Stimulated activated CD8-positive, alpha-beta memory T cell treated with anti-CD3 and anti-CD28 coated beads, Interleukin-12 subunit alpha, Interleukin-12 subunit beta, amount 100 ng/mL, for 24 hours (primary cell): ENCODE data around the gene UBE3C.

Experiments
- DNase-seq: peaks from one replicate; pipeline ENCODE4 v3.0.0-alpha.2; 2020; ENCODE audit errors: extremely low read depth

The UBE3C gene

DNA sequence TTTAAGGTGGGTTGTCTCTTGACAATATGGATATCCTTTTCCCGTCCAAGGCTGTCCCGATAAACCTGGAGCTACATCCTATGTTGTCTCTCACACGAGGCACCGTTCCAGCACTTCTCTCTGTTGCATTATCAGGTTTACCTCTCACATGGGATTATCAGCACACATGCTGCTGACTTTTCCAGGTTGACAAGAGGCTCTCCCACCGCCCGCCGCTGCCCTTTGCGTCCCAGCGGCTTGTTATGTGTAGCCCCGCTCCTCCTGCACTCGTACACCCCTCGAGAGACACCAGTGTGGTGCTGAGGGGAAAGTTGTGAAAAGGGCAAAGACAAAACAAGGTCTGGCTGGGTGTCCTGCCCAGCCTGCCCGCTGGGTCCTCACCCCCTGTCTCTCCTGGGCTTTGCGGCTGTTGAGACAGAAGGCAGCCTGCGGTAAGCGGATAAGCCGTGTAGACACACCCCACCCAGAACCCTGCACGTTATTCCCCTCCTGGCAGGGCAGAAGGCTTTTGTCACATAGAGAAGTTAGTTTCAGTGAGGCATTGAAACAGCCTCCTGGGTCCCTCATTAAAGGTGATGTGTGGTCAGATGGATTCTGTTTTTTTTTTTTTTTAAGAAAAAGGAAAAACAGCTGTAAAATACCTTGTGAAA is 38.7 kb downstream of the UBE3C start:
- DNase-seq, result no peak

DNA sequence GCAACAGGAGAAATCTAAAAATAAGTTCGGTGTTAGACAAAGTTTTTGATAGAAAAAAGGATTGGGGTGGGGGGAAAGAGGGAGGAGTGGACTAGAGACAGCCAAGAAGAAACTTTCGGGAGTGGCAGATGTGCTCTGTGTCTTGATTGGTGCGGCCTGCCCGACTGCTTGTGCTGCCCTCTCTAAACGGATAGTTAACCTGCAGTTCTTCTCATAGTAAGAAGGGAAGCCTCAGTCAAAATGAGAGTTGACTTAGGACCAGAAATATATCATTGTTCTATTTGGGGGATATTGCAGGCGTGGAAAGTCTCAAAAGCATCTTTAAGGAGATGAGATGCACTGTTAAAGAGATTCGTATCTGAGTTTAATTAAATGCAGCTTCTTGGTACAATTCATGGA is 39.3 kb downstream of the UBE3C start:
- no peak for DNase-seq

- DNase-seq, result no peak
Observed at GRCh38 chr7:157183832-157184231, 45.1 kb downstream of the UBE3C start.

- DNase-seq, result no peak
Observed at GRCh38 chr7:157188091-157188665, 49.5 kb downstream of the UBE3C start.

DNA sequence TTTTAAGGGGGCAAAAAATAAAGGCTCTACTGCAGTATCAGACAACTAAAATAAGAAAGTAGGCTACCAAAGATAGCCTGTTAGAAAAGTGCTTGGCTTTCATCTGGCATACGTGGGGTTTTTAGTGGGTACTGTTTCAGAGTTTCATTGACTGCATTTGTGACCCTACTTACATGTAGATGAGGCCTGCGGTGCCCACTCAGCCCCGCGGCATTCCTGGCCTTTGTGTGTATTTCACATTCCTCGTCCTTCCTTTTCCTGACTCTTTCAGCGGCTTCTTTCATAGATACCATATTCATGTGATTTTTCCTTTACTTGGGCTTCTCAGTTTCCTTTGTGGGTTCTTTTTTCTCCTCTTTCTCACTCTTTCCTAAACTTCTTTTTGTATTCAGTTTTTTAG is 50.7 kb downstream of the UBE3C start:
- DNase-seq, result no peak

DNA sequence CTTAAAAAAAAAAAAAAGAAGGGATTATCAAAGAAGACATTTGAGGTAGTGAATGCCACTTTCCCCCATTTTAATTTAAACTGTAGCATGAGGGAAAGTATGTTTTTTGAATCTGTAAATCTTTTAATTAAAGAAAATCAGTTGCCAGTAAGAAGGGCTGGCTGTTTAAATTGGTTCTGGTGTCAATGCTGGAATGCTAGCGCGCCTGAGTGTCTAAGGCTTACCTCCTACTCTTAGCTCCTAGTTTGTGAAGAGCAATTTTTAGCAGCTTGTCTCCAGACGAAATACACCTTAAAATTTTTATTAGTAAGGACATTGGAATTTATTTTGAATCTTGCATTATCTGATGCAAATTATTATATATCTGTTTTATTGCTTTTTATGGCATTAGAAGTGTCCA is 54.1 kb downstream of the UBE3C start:
- DNase-seq, result no peak

GRCh38 chr7:157193274-157193673 is 54.5 kb downstream of the UBE3C start:
- DNase-seq, result no peak

GRCh38 chr7:157194948-157195347 is 56.2 kb downstream of the UBE3C start:
- DNase-seq, result no peak

GRCh38 chr7:157195868-157196267 is 57.1 kb downstream of the UBE3C start:
- DNase-seq, result no peak

GRCh38 chr7:157204134-157204533 is 65.4 kb downstream of the UBE3C start:
- no peak for DNase-seq

DNA sequence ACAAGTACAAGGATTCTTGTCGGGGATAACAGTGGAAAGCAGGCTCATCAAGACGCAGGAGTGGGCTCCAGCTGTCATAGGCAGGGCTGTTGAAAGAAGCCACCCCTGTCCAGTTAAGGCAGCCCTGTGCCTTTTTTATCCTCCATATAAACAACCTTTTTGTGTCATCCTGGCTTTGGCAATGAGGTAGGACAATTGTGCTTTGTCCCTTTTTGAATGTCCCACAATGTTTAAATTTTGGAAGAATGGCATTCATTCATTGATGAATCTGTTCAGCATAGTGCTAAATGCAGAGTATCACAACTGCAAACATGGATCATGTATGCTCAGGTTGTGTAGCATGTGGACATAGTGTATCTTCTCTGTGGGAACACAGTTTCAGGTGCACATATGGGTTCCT is 66.7 kb downstream of the UBE3C start:
- DNase-seq, result no peak

DNA sequence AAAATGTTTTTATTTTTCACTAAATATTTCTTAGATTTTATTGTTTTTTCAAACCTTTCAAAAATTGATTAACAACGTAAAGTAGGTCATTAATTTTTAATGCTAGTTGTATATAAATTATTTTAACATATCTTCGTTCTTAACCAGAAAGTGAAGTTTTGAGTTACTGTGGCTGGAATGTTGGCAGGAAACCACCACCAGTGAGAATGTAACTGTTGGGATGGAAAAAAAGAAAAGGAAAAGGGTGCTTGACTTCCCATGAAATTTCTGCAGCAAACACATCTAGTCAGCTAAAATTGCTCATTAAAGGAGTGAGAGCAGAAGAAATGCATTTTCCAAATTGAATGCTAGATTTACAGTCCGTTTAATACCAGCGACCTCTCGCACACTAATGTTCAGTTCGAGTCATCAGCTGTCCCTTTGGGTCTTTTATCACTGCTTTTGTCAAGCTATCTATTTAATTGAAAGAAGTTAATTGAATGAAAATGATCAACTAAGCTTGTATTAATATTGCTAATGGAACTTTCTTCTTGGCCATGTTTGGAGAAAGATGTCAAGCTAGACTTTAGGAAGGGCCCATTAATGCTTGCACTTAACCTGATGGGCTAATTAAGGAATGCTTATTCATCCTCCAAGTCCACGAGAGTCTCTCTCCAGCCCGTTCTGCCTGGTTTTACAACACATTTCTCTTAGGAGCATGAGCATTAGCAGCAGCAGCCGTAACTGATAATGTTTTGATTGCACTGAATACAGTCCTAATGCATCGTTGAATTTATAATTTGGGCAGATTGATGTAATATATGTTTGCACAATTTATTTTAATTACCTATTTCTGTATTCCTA is 70.1 kb downstream of the UBE3C start:
- DNase-seq, result no peak

GRCh38 chr7:157210682-157211081 is 72.0 kb downstream of the UBE3C start:
- no peak for DNase-seq

- DNase-seq, result no peak
Observed at GRCh38 chr7:157211690-157212089, 73.0 kb downstream of the UBE3C start.

- DNase-seq, result no peak
Observed at GRCh38 chr7:157219154-157219553, 80.4 kb downstream of the UBE3C start.

- no peak for DNase-seq
Observed at GRCh38 chr7:157220916-157221569, 82.3 kb downstream of the UBE3C start.

- DNase-seq, result no peak
Observed at GRCh38 chr7:157222687-157223086, 84.0 kb downstream of the UBE3C start.

- DNase-seq, result no peak
Observed at GRCh38 chr7:157224627-157225026, 85.9 kb downstream of the UBE3C start.

- no peak for DNase-seq
Observed at GRCh38 chr7:157228864-157229422, 90.2 kb downstream of the UBE3C start.

- DNase-seq, result no peak
Observed at GRCh38 chr7:157233677-157234076, 95.0 kb downstream of the UBE3C start.

- no peak for DNase-seq
Observed at GRCh38 chr7:157234271-157234670, 95.5 kb downstream of the UBE3C start.
